Fibroblast of pulmonary artery (primary cell): ENCODE measurements around the gene PCDHA1.

Experiments used
- DNase-seq: peaks from one replicate; pipeline ENCODE4 v3.0.0-alpha.2; 2010; ENCODE audit warnings: low read depth
- H3K4me3 ChIP-seq: replicated peaks from 2 replicates; pipeline ENCODE4 v1.5.1; 2011; ENCODE audit warnings: low read depth, mild to moderate bottlenecking, control low read depth, low read length, moderate library complexity
- CTCF ChIP-seq: IDR thresholded peaks from 2 replicates; pipeline ENCODE4 v1.5.1; 2011; ENCODE audit warnings: mild to moderate bottlenecking, control low read depth, low read length, inconsistent platforms; ENCODE audit errors: missing control alignments

PCDHA1 gene

DNA sequence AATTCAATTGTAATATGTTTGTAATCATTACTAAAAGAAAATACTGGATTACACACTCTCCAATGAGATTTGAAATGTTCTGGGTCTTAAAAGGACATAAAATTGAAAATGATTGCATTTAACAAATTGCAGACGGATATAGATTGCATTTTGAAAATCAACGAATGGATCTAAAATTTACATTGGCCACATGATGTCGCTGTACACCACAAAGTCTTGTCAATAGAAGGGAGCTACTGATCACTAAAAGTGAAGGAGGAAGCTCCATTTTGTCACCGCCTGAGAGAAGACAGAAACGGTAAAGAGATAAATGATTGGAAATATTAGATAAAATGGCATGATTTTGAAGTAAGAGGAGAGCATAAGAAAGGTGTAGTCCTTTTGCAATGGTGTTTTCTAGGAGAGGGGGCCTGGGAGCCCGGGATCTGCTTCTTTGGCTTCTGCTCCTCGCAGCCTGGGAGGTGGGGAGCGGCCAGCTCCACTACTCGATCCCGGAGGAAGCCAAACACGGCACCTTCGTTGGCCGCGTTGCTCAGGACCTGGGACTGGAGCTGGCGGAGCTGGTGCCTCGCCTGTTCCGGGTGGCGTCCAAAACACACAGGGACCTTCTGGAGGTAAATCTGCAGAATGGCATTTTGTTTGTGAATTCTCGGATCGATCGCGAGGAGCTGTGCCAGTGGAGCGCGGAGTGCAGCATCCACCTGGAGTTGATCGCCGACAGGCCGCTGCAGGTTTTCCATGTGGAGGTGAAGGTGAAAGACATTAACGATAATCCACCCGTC, at the start of gene PCDHA1:
TSS of gene PCDHA1 (plus strand) at position 236 of the 782 bp plus-strand sequence.
- no peak for TF ChIP-seq CTCF
- no peak for DNase-seq
- no peak within 1 kb of the TSS for H3K4me3 ChIP-seq

GRCh38 chr5:140737486-140737885, 48.5 kb upstream of the PCDHA1 start:
- no peak overlapping the region for H3K4me3 ChIP-seq
- no peak for DNase-seq
- TF ChIP-seq CTCF, result no peak

GRCh38 chr5:140741967-140742366, 44.0 kb upstream of the PCDHA1 start:
- DNase-seq, result no peak
- H3K4me3 ChIP-seq, result no peak overlapping the region
- no peak for TF ChIP-seq CTCF

GRCh38 chr5:140753561-140753960, 32.4 kb upstream of the PCDHA1 start:
- DNase-seq, result no peak
- no peak overlapping the region for H3K4me3 ChIP-seq
- no peak for TF ChIP-seq CTCF

DNA sequence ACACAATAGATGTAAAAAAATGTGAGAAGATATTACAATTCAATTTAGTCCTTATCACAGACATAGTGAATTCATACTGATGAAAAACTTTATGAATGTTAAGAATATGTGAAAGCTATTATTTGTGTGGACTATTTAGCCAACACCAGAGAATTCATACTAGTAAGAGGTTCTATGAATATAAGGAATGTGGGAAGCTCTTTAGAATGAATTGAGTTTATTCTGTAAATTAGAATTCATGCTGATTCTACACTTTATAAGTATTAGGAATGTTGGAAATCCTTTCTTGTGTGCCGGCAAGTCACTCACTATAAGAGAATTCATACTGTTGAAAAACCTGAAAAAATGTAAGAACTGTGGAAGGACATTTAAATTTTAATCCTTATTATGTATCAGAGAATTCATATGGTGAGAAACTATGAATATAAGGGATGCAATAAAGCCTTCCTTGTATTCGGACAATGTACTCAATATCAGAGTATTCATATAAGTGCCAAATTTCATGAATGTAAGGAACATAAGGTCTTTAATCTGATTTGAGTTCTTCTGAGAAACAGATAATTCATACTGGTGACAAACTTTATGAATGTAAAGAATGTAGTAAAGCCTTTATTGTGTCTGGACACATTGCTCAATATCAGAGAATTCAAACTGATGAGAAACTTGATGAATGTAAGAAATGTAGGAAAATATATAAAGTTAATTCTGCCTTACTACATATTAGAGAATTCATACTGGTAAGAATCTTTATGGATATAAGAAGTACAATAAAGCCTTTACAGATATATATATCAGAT, 21.6 kb upstream of the PCDHA1 start:
- no peak for TF ChIP-seq CTCF
- DNase-seq, result no peak
- H3K4me3 ChIP-seq, result no peak overlapping the region

- TF ChIP-seq CTCF, result no peak
- no peak overlapping the region for H3K4me3 ChIP-seq
- no peak for DNase-seq
These were observed 18.5 kb upstream of the PCDHA1 start for GRCh38 chr5:140767444-140767843.
